Epithelial cell of esophagus (primary cell): ENCODE results near the gene FBXL15.

Experiments used
- DNase-seq: peaks from one replicate; pipeline ENCODE4 v3.0.0; 2010; ENCODE audit warnings: low read depth
- H3K4me3 ChIP-seq: 2 replicates; pipeline ENCODE4 v1.5.1; 2011; ENCODE audit warnings: mild to moderate bottlenecking, low read length, control low read depth
- CTCF ChIP-seq: IDR thresholded peaks from 2 replicates; pipeline ENCODE4 v1.5.1; 2011; ENCODE audit warnings: low read depth, mild to moderate bottlenecking, low read length, control low read depth, inconsistent platforms; ENCODE audit not compliant: insufficient read depth; ENCODE audit errors: missing control alignments

Gene FBXL15

DNA sequence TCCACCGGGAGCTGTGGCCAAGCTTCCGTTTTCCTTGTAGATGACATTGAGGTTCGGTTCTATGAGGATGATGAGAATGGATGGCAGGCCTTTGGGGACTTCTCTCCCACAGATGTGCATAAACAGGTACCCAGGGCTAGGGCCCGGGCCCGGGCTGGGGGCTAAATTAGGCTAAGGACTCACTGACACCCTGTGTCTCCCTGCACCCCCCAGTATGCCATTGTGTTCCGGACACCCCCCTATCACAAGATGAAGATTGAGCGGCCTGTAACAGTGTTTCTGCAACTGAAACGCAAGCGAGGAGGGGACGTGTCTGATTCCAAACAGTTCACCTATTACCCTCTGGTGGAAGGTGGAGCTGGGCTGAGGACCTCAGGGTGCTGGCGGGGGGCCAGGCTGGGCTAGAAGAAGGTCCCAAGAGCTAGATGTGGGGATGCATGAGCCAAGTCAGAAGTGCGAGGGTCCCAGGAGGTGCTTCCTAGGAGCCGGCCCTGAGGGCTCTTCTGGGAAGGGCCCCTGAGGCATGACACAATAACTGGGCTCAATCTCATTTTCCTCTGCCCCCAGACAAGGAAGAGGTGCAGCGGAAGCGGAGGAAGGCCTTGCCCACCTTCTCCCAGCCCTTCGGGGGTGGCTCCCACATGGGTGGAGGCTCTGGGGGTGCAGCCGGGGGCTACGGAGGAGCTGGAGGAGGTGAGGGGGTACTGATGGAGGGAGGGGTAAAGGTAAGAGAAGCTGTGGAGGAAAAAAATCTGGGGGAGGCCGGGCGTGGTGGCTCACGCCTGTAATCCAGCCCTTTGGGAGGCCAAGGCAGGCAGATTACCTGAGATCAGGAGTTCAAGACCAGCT lies 22.2 kb upstream of the FBXL15 start:
- no peak for TF ChIP-seq CTCF
- no peak overlapping the region for H3K4me3 ChIP-seq
- DNase-seq, result no peak

GRCh38 chr10:102399217-102400021 lies 21.2 kb upstream of the FBXL15 start:
- DNase-seq, result peak; percentile 87
- peak overlapping the region; percentile 45 for H3K4me3 ChIP-seq
- peak; percentile 64 for TF ChIP-seq CTCF

- H3K4me3 ChIP-seq, result no peak overlapping the region
- TF ChIP-seq CTCF, result no peak
- no peak for DNase-seq
These were observed 20.6 kb upstream of the FBXL15 start for GRCh38 chr10:102400076-102400475.

- H3K4me3 ChIP-seq, result no peak overlapping the region
- TF ChIP-seq CTCF, result no peak
- no peak for DNase-seq
These were observed 19.9 kb upstream of the FBXL15 start for GRCh38 chr10:102400598-102401341.

- TF ChIP-seq CTCF, result no peak
- H3K4me3 ChIP-seq, result no peak overlapping the region
- DNase-seq, result no peak
These were observed 19.3 kb upstream of the FBXL15 start for GRCh38 chr10:102401342-102401654.

DNA sequence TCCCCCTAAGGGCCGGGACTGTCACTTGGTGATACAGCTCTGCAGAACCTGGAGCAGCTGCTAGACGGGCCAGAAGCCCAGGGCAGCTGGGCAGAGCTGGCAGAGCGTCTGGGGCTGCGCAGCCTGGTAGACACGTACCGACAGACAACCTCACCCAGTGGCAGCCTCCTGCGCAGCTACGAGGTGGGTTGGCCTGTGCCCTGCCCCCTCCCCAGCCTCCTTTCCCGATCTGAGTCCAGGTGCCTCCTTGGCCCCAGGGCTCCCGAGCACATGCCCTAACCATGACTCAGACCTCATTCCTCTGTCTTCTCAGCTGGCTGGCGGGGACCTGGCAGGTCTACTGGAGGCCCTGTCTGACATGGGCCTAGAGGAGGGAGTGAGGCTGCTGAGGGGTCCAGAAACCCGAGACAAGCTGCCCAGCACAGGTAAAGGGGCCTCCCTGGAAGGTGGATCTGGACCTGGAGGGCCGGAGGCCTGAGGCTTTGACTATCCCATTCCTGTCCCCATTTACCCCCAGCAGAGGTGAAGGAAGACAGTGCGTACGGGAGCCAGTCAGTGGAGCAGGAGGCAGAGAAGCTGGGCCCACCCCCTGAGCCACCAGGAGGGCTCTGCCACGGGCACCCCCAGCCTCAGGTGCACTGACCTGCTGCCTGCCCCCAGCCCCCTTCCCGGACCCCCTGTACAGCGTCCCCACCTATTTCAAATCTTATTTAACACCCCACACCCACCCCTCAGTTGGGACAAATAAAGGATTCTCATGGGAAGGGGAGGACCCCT lies 18.7 kb upstream of the FBXL15 start:
- TF ChIP-seq CTCF, result no peak
- no peak overlapping the region for H3K4me3 ChIP-seq
- peak; percentile 92 for DNase-seq
